KMS-11 (cell line): ENCODE data around the gene CPNE2.

Experiments
- H2AFZ ChIP-seq: fragments of 200-600 bp; sonication (generic); 2 replicates; pipeline ENCODE4 v1.6.1; 2016; ENCODE audit warnings: antibody characterized with exemption, mixed run types, low read depth
- H3K27ac ChIP-seq: fragments of 200-600 bp; sonication (generic); 2 replicates; pipeline ENCODE4 v1.6.1; 2016; ENCODE audit warnings: mild to moderate bottlenecking, mixed run types
- H3K27me3 ChIP-seq: fragments of 200-600 bp; sonication (generic); 2 replicates; pipeline ENCODE4 v1.6.1; 2017; ENCODE audit warnings: mild to moderate bottlenecking, low read depth, mixed run types, moderate library complexity; ENCODE audit not compliant: insufficient read depth
- H3K36me3 ChIP-seq: fragments of 200-600 bp; sonication (generic); 2 replicates; pipeline ENCODE4 v1.6.1; 2017; ENCODE audit warnings: mild to moderate bottlenecking, mixed run types; ENCODE audit not compliant: insufficient read depth
- H3K4me1 ChIP-seq: fragments of 200-600 bp; sonication (generic); 2 replicates; pipeline ENCODE4 v1.6.1; 2016; ENCODE audit warnings: mild to moderate bottlenecking, low read depth, mixed run types; ENCODE audit not compliant: poor library complexity, severe bottlenecking
- H3K4me2 ChIP-seq: fragments of 200-600 bp; sonication (generic); 2 replicates; pipeline ENCODE4 v1.7.0; 2016; ENCODE audit warnings: mild to moderate bottlenecking, mixed run types
- H3K4me3 ChIP-seq: fragments of 200-600 bp; sonication (generic); IDR thresholded peaks from 2 replicates; pipeline ENCODE4 v1.6.1; 2017; ENCODE audit warnings: low read depth, low read length, mixed read lengths; ENCODE audit not compliant: insufficient read depth
- H3K79me2 ChIP-seq: fragments of 200-600 bp; sonication (generic); 2 replicates; pipeline ENCODE4 v1.6.1; 2016; ENCODE audit warnings: low read depth, mixed run types; ENCODE audit not compliant: insufficient read depth
- H3K9ac ChIP-seq: fragments of 200-600 bp; sonication (generic); 2 replicates; pipeline ENCODE4 v1.6.1; 2016; ENCODE audit warnings: mild to moderate bottlenecking, mixed run types
- H4K20me1 ChIP-seq: fragments of 200-600 bp; sonication (generic); 2 replicates; pipeline ENCODE4 v1.6.1; 2016; ENCODE audit warnings: mild to moderate bottlenecking, mixed run types; ENCODE audit not compliant: insufficient read depth
- CTCF ChIP-seq: fragments of 200-600 bp; sonication (generic); conservative IDR thresholded peaks from 2 replicates; pipeline ENCODE4 v1.6.1; 2017; ENCODE audit warnings: low read depth, mild to moderate bottlenecking, antibody characterized with exemption, low read length, moderate library complexity, mixed read lengths

The CPNE2 gene

GRCh38 chr16:57048095-57048494 lies 44.3 kb upstream of the CPNE2 start:
- no peak overlapping the region for H2AFZ ChIP-seq
- no peaks in the 10 kb centered on the region for H3K79me2 ChIP-seq
- no peak overlapping the region; the same call in 1 of the 2 replicates for H3K4me2 ChIP-seq
- no peak for TF ChIP-seq CTCF
- H4K20me1 ChIP-seq = no peaks in the 10 kb centered on the region
- no peaks in the 10 kb centered on the region for H3K27me3 ChIP-seq
- H3K4me3 ChIP-seq = no peak overlapping the region
- H3K27ac ChIP-seq = no peak overlapping the region
- H3K9ac ChIP-seq = no peak overlapping the region
- H3K36me3 ChIP-seq = no peaks in the 10 kb centered on the region
- peaks cover 46% of the 10 kb centered on the region for H3K4me1 ChIP-seq

- Histone ChIP-seq H3K4me2 (peak overlapping the region; percentile 25; the same call in 1 of the 2 replicates), H3K79me2 (no peaks in the 10 kb centered on the region), H2AFZ (no peak overlapping the region), H3K4me1 (peaks cover 33% of the 10 kb centered on the region), H3K4me3 (no peak overlapping the region), H4K20me1 (no peaks in the 10 kb centered on the region), H3K36me3 (no peaks in the 10 kb centered on the region), H3K9ac (no peak overlapping the region), H3K27me3 (no peaks in the 10 kb centered on the region), H3K27ac (no peak overlapping the region)
- TF ChIP-seq CTCF = no peak
Measured at GRCh38 chr16:57049678-57050077, 42.7 kb upstream of the CPNE2 start.

- Histone ChIP-seq H3K79me2 (no peaks in the 10 kb centered on the region), H3K4me3 (no peak overlapping the region), H3K4me1 (peaks cover 33% of the 10 kb centered on the region), H3K4me2 (no peak overlapping the region), H3K36me3 (no peaks in the 10 kb centered on the region), H3K27ac (no peak overlapping the region), H3K9ac (no peak overlapping the region), H2AFZ (no peak overlapping the region), H4K20me1 (no peaks in the 10 kb centered on the region), H3K27me3 (no peaks in the 10 kb centered on the region)
- no peak for TF ChIP-seq CTCF
Measured at GRCh38 chr16:57051696-57052228, 40.6 kb upstream of the CPNE2 start.

GRCh38 chr16:57053206-57053605 lies 39.2 kb upstream of the CPNE2 start:
- no peaks in the 10 kb centered on the region for H3K79me2 ChIP-seq
- H3K9ac ChIP-seq = no peak overlapping the region
- no peak for TF ChIP-seq CTCF
- H3K4me1 ChIP-seq = peaks cover 25% of the 10 kb centered on the region
- H3K36me3 ChIP-seq = no peaks in the 10 kb centered on the region
- H3K27ac ChIP-seq = no peak overlapping the region
- H3K4me2 ChIP-seq = no peak overlapping the region
- H4K20me1 ChIP-seq = no peaks in the 10 kb centered on the region
- H2AFZ ChIP-seq = no peak overlapping the region
- no peak overlapping the region for H3K4me3 ChIP-seq
- no peaks in the 10 kb centered on the region for H3K27me3 ChIP-seq
